DOHH2 (cell line): ENCODE data around the gene UBA7.

Source experiments
- H3F3A ChIP-seq: fragments of 200-600 bp; sonication (generic), shearing (Covaris generic); 2 replicates; pipeline ENCODE4 v1.6.0; 2016; ENCODE audit warnings: antibody characterized with exemption, mild to moderate bottlenecking; ENCODE audit not compliant: control insufficient read depth, insufficient read depth
- H3K27ac ChIP-seq: fragments of 200-600 bp; sonication (generic); 2 replicates; pipeline ENCODE4 v1.5.1; 2014; ENCODE audit warnings: low read depth, mild to moderate bottlenecking, low read length, moderate library complexity
- H3K27me3 ChIP-seq: fragments of 200-600 bp; sonication (generic); 2 replicates; pipeline ENCODE4 v1.6.1; 2014; ENCODE audit warnings: mild to moderate bottlenecking, low read length, mixed read lengths; ENCODE audit not compliant: control insufficient read depth
- H3K36me3 ChIP-seq: fragments of 200-600 bp; sonication (generic); 2 replicates; pipeline ENCODE4 v1.6.1; 2014; ENCODE audit warnings: mild to moderate bottlenecking, low read length, moderate library complexity, mixed read lengths; ENCODE audit not compliant: control insufficient read depth
- H3K4me1 ChIP-seq: fragments of 200-600 bp; sonication (generic); 2 replicates; pipeline ENCODE4 v1.6.1; 2014; ENCODE audit warnings: mild to moderate bottlenecking, low read length, mixed read lengths; ENCODE audit not compliant: control insufficient read depth
- H3K4me2 ChIP-seq: fragments of 200-600 bp; sonication (generic); 2 replicates; pipeline ENCODE4 v1.6.0; 2014; ENCODE audit warnings: mild to moderate bottlenecking, low read length, moderate library complexity
- H3K4me3 ChIP-seq: fragments of 200-600 bp; sonication (generic); 2 replicates; pipeline ENCODE4 v1.5.1; 2014; ENCODE audit warnings: mild to moderate bottlenecking, low read length, mixed read lengths
- H3K79me2 ChIP-seq: fragments of 200-600 bp; sonication (generic); 2 replicates; pipeline ENCODE4 v1.6.1; 2014; ENCODE audit warnings: mild to moderate bottlenecking, low read length, mixed read lengths; ENCODE audit not compliant: control insufficient read depth
- H3K9me2 ChIP-seq: fragments of 200-600 bp; sonication (generic); replicated peaks from 2 replicates; pipeline ENCODE4 v1.6.1; 2014; ENCODE audit warnings: mild to moderate bottlenecking, low read length, mixed read lengths; ENCODE audit not compliant: control insufficient read depth
- H3K9me3 ChIP-seq: fragments of 200-600 bp; sonication (generic); 2 replicates; pipeline ENCODE4 v1.6.1; 2014; ENCODE audit warnings: antibody characterized with exemption, low read length, mixed read lengths; ENCODE audit not compliant: control insufficient read depth, insufficient read depth
- H4K20me1 ChIP-seq: fragments of 200-600 bp; sonication (generic); 2 replicates; pipeline ENCODE4 v1.6.0; 2014; ENCODE audit warnings: low read depth, mild to moderate bottlenecking, antibody characterized with exemption, low read length, moderate library complexity; ENCODE audit not compliant: control insufficient read depth, insufficient read depth
- CTCF ChIP-seq: fragments of 200-600 bp; sonication (generic); IDR thresholded peaks from one replicate; pipeline ENCODE4 v1.5.1; 2014; ENCODE audit warnings: antibody characterized with exemption, mild to moderate bottlenecking, low read depth, low read length; ENCODE audit not compliant: poor library complexity, severe bottlenecking
- EZH2phosphoT487 ChIP-seq: fragments of 200-600 bp; sonication (generic); IDR thresholded peaks from 2 replicates; pipeline ENCODE4 v1.6.1; 2017; ENCODE audit warnings: borderline replicate concordance, mild to moderate bottlenecking, antibody characterized with exemption, low read length, moderate library complexity, mixed read lengths

Gene UBA7

GRCh38 chr3:49840388-49840787 lies 26.6 kb upstream of the UBA7 start:
- H3K4me2 ChIP-seq: no peak overlapping the region
- H3K36me3 ChIP-seq: peaks cover 78% of the 10 kb centered on the region
- no peaks in the 10 kb centered on the region for H3K9me3 ChIP-seq
- no peaks in the 10 kb centered on the region for H3K27me3 ChIP-seq
- H3K27ac ChIP-seq: no peak overlapping the region
- no peaks in the 10 kb centered on the region for H3K9me2 ChIP-seq
- H4K20me1 ChIP-seq: no peaks in the 10 kb centered on the region
- peaks cover 15% of the 10 kb centered on the region for H3K4me1 ChIP-seq
- no peak overlapping the region for H3K4me3 ChIP-seq
- no peak for TF ChIP-seq CTCF
- TF ChIP-seq EZH2phosphoT487: no peak
- no peaks in the 10 kb centered on the region for H3F3A ChIP-seq
- H3K79me2 ChIP-seq: no peaks in the 10 kb centered on the region

GRCh38 chr3:49839193-49839809 lies 25.5 kb upstream of the UBA7 start:
- no peak overlapping the region for H3K27ac ChIP-seq
- no peaks in the 10 kb centered on the region for H3K9me3 ChIP-seq
- no peak overlapping the region for H3K4me2 ChIP-seq
- H4K20me1 ChIP-seq: no peaks in the 10 kb centered on the region
- H3K79me2 ChIP-seq: no peaks in the 10 kb centered on the region
- peak; percentile 93 for TF ChIP-seq CTCF
- TF ChIP-seq EZH2phosphoT487: no peak
- H3K9me2 ChIP-seq: no peaks in the 10 kb centered on the region
- no peaks in the 10 kb centered on the region for H3F3A ChIP-seq
- H3K36me3 ChIP-seq: peaks cover 71% of the 10 kb centered on the region
- peaks cover 15% of the 10 kb centered on the region for H3K4me1 ChIP-seq
- no peaks in the 10 kb centered on the region for H3K27me3 ChIP-seq
- no peak overlapping the region for H3K4me3 ChIP-seq

- H3K79me2 ChIP-seq: no peaks in the 10 kb centered on the region
Measured at GRCh38 chr3:49831341-49831740, 17.6 kb upstream of the UBA7 start.

More at GRCh38 chr3:49831341-49831740, 17.6 kb upstream of the UBA7 start:
- no peak overlapping the region for H3K4me2 ChIP-seq
- H3K27ac ChIP-seq: no peak overlapping the region
- H3K9me3 ChIP-seq: no peaks in the 10 kb centered on the region
- no peaks in the 10 kb centered on the region for H3K4me1 ChIP-seq
- no peaks in the 10 kb centered on the region for H4K20me1 ChIP-seq
- H3F3A ChIP-seq: 0 out of 2 replicates have a peak, but pooled peaks cover 2% of the 10 kb centered on the region
- no peaks in the 10 kb centered on the region for H3K27me3 ChIP-seq
- no peak overlapping the region for H3K4me3 ChIP-seq
- no peaks in the 10 kb centered on the region for H3K9me2 ChIP-seq
- TF ChIP-seq EZH2phosphoT487: no peak
- TF ChIP-seq CTCF: no peak
- peaks cover 57% of the 10 kb centered on the region for H3K36me3 ChIP-seq
